Measurements from ENCODE around the gene TBC1D22A.

DNA sequence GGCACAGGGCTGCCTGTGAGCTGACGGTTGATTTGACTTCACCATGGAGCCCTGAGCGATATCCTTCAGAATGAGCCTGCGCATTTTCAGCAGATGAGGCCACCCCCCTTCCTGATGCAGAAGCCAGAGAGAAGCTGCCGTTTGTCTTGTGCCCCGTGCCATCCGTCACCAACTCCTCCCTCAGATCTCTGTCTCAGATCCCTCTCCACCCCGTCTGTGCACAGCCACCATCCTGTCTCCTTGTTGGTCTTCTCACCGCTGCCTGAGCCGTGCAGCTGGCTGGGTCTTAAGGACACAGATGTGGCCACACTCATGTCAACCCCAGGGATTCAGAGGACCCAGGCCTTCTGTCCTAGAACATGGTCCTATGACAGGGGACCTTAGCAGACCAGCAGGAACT, 293.9 kb downstream of the TBC1D22A start:
- no peak for TF ChIP-seq YY1 (IDR thresholded peaks at IDR 0.05)
- TF ChIP-seq, protein P1, sequence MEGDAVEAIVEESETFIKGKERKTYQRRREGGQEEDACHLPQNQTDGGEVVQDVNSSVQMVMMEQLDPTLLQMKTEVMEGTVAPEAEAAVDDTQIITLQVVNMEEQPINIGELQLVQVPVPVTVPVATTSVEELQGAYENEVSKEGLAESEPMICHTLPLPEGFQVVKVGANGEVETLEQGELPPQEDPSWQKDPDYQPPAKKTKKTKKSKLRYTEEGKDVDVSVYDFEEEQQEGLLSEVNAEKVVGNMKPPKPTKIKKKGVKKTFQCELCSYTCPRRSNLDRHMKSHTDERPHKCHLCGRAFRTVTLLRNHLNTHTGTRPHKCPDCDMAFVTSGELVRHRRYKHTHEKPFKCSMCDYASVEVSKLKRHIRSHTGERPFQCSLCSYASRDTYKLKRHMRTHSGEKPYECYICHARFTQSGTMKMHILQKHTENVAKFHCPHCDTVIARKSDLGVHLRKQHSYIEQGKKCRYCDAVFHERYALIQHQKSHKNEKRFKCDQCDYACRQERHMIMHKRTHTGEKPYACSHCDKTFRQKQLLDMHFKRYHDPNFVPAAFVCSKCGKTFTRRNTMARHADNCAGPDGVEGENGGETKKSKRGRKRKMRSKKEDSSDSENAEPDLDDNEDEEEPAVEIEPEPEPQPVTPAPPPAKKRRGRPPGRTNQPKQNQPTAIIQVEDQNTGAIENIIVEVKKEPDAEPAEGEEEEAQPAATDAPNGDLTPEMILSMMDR (IDR thresholded peaks at IDR 0.05; ENCODE audit: low read depth, low read length, missing input control), result no peak
- no peak for TF ChIP-seq TAF1 (conservative IDR thresholded peaks at IDR 0.05)
- TF ChIP-seq SP1 (IDR thresholded peaks at IDR 0.05), result no peak
- TF ChIP-seq, protein P2, sequence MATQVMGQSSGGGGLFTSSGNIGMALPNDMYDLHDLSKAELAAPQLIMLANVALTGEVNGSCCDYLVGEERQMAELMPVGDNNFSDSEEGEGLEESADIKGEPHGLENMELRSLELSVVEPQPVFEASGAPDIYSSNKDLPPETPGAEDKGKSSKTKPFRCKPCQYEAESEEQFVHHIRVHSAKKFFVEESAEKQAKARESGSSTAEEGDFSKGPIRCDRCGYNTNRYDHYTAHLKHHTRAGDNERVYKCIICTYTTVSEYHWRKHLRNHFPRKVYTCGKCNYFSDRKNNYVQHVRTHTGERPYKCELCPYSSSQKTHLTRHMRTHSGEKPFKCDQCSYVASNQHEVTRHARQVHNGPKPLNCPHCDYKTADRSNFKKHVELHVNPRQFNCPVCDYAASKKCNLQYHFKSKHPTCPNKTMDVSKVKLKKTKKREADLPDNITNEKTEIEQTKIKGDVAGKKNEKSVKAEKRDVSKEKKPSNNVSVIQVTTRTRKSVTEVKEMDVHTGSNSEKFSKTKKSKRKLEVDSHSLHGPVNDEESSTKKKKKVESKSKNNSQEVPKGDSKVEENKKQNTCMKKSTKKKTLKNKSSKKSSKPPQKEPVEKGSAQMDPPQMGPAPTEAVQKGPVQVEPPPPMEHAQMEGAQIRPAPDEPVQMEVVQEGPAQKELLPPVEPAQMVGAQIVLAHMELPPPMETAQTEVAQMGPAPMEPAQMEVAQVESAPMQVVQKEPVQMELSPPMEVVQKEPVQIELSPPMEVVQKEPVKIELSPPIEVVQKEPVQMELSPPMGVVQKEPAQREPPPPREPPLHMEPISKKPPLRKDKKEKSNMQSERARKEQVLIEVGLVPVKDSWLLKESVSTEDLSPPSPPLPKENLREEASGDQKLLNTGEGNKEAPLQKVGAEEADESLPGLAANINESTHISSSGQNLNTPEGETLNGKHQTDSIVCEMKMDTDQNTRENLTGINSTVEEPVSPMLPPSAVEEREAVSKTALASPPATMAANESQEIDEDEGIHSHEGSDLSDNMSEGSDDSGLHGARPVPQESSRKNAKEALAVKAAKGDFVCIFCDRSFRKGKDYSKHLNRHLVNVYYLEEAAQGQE (IDR thresholded peaks at IDR 0.05), result no peak
- TF ChIP-seq JUND (IDR thresholded peaks at IDR 0.05), result no peak
- TF ChIP-seq, protein P3, sequence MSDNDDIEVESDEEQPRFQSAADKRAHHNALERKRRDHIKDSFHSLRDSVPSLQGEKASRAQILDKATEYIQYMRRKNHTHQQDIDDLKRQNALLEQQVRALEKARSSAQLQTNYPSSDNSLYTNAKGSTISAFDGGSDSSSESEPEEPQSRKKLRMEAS (IDR thresholded peaks at IDR 0.05), result no peak
- TF ChIP-seq, protein P4, sequence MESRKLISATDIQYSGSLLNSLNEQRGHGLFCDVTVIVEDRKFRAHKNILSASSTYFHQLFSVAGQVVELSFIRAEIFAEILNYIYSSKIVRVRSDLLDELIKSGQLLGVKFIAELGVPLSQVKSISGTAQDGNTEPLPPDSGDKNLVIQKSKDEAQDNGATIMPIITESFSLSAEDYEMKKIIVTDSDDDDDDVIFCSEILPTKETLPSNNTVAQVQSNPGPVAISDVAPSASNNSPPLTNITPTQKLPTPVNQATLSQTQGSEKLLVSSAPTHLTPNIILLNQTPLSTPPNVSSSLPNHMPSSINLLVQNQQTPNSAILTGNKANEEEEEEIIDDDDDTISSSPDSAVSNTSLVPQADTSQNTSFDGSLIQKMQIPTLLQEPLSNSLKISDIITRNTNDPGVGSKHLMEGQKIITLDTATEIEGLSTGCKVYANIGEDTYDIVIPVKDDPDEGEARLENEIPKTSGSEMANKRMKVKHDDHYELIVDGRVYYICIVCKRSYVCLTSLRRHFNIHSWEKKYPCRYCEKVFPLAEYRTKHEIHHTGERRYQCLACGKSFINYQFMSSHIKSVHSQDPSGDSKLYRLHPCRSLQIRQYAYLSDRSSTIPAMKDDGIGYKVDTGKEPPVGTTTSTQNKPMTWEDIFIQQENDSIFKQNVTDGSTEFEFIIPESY (IDR thresholded peaks at IDR 0.05), result no peak
- TF ChIP-seq NR2F2 (IDR thresholded peaks at IDR 0.05), result no peak
- no peak for TF ChIP-seq RAD21 (IDR thresholded peaks at IDR 0.05)
- TF ChIP-seq GABPA (IDR thresholded peaks at IDR 0.05 in 1 of 2, conservative IDR thresholded peaks at IDR 0.05 in 1 of 2), result no peak
